Kidney epithelial cell (primary cell): ENCODE measurements around the gene CCDC196. TPM values are rescaled to one million over a fixed set of nuclear protein-coding genes. Genes with fewer than 3 reads are reported as not detected.

Experiments used
- DNase-seq: peaks from one replicate; pipeline ENCODE4 v3.0.0-alpha.2; 2010; ENCODE audit warnings: low read depth
- H3K27me3 ChIP-seq: 2 replicates; pipeline ENCODE4 v1.6.0; 2011; ENCODE audit warnings: low read length; ENCODE audit not compliant: control insufficient read depth, insufficient read depth
- H3K36me3 ChIP-seq: 2 replicates; pipeline ENCODE4 v1.5.1; 2011; ENCODE audit warnings: low read length; ENCODE audit not compliant: control insufficient read depth, insufficient read depth
- H3K4me3 ChIP-seq: 2 replicates; pipeline ENCODE4 v1.5.1; 2011; ENCODE audit warnings: low read depth, mild to moderate bottlenecking, control low read depth, low read length
- CTCF ChIP-seq: IDR thresholded peaks from 2 replicates; pipeline ENCODE4 v1.5.1; 2011; ENCODE audit warnings: mild to moderate bottlenecking, moderate library complexity, low read length, control low read depth, inconsistent platforms; ENCODE audit not compliant: insufficient read depth, poor library complexity, severe bottlenecking
- total RNA-seq: library from RNA; depleted of rRNA; stranded (reverse); fragments of >200 nt; gene quantifications from 2 replicates; pipeline ENCODE4 v1.2.3, GENCODE V29; 2015

Gene CCDC196
- total RNA-seq, 1 donor from 2014 or later, result not detected

DNA sequence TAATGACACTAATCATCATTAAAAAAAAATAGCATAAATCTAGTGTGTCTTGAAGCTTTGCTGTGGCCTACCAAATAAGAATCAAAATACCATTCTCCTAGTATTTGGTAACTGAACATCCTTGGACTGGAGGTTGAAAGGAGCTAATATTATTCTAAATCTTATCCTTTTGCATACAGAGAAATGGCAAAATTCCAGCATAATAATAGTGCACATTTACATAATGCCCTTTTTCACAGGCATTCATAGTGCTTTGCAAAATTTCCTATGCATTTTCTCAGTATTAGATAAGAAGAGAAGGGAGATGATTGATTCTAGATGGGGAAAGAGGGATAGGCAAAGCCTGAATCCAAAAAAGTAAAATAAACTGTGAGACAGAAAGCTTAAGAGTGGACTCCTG is 13.9 kb upstream of the CCDC196 start:
- H3K27me3 ChIP-seq, result no peaks in the 10 kb centered on the region
- H3K4me3 ChIP-seq, result no peak overlapping the region
- TF ChIP-seq CTCF, result no peak
- no peak for DNase-seq
- H3K36me3 ChIP-seq, result no peaks in the 10 kb centered on the region

DNA sequence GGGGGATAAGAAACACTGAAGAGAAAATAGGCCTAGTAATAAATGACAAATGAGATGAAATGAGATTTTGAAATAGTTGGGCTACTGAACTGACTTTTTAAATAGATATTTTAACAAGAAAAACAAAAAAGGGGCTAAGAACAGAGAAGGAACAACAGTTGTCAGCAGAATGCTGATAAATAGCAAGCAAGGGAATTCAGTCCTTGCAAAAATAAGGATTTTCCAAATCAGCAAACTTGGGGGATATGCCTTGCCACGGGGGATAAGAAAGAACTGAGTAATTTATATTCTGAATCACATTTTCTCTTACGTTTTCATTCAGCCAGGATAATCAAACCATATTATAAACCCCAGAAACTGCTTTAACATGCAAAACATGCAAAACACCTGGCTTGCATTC is 12.9 kb upstream of the CCDC196 start:
- DNase-seq, result no peak
- no peaks in the 10 kb centered on the region for H3K27me3 ChIP-seq
- no peak overlapping the region for H3K4me3 ChIP-seq
- TF ChIP-seq CTCF, result no peak
- no peaks in the 10 kb centered on the region for H3K36me3 ChIP-seq

DNA sequence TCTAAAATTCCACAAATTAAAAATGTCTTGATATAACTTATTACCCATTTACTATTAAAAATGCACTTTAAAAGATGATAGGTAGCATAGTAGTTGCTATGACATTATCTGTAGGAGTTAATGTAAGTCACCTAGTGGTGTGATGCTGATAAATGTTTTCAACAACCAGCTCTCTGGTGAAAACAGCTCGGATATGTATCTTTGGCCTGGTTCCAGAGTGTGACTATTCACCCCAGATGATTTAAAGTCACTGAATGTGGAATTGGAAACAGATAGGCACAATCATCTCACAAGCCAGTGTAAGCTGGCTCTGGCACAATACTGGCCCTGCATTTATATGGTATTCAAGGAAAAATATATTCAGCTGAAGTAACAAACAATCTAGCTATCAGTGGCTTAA is 9.2 kb upstream of the CCDC196 start:
- no peak for TF ChIP-seq CTCF
- H3K27me3 ChIP-seq, result no peaks in the 10 kb centered on the region
- no peaks in the 10 kb centered on the region for H3K36me3 ChIP-seq
- DNase-seq, result no peak
- H3K4me3 ChIP-seq, result no peak overlapping the region

- Histone ChIP-seq H3K4me3 (no peak overlapping the region), H3K27me3 (no peaks in the 10 kb centered on the region), H3K36me3 (no peaks in the 10 kb centered on the region)
- no peak for DNase-seq
- TF ChIP-seq CTCF, result no peak
Measured at GRCh38 chr14:66477567-66477966, 8.6 kb upstream of the CCDC196 start.

DNA sequence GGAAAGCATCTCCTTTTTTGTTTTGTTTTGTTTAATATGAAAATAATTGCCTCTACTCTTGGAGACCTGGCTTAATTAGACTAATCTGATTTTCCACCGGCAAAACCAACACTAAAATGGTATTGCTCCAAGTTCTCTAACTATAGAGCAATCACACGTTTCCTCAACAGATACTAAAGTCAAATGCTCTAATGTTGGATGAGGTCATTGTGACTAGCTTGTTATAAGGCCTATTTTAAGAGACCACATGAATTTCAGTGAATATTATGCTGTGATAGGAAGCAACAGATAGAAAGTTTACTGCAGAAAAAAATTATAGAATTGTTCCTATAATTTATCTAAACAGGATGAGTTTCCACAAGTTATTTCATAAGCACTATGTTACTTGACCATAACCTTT is 3.3 kb upstream of the CCDC196 start:
- no peak for DNase-seq
- TF ChIP-seq CTCF, result no peak
- Histone ChIP-seq H3K27me3 (no peaks in the 10 kb centered on the region), H3K36me3 (no peaks in the 10 kb centered on the region), H3K4me3 (no peak overlapping the region)

GRCh38 chr14:66483322-66483721 is 2.8 kb upstream of the CCDC196 start:
- no peak for TF ChIP-seq CTCF
- no peak overlapping the region for H3K4me3 ChIP-seq
- DNase-seq, result no peak
- no peaks in the 10 kb centered on the region for H3K27me3 ChIP-seq
- H3K36me3 ChIP-seq, result no peaks in the 10 kb centered on the region
